ENCODE results near the gene ACAD10.

DNA sequence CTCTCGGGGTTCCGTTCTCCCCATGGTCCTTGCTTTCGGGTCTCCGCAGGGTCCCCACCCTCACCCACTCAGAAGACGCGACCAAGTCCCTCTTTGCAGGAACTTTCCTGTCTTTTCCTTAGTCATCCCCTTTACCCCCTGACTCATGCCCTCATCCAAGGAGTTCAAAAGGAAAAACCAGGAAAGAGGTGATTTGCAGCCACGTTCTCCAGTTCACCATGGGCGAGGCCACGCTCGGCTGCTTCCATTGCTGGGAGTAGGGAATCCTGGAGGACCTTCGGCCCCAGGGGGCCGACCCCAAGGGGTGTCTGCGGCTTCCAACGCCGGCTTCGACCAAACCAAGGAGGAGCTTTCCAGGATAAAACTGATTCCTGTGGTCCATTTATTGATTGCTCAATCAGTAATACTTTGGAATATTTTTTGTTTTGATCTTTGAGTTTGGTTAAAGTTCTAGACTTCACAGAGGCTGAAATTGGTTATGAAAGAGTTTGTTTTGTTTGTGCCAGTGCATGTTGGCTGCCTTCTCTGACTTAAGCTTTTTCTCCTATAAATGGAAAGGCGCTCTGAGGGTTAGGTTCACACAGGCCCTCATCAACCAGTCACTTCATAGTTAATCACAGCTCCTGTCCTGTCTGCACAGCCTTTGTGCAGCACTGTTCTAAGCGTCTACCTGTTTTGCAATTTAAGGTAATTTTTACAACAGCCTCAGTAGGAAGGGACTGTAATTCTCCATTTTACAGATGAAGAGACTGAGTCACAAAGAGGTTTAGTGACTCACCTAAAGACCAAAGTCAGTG is 81.7 kb downstream of the ACAD10 start:
- TF ChIP-seq POLR2A (IDR thresholded peaks at IDR 0.05) (no peak), POLR2AphosphoS5 (IDR thresholded peaks at IDR 0.05) (no peak)
- TF ChIP-seq, protein P1, sequence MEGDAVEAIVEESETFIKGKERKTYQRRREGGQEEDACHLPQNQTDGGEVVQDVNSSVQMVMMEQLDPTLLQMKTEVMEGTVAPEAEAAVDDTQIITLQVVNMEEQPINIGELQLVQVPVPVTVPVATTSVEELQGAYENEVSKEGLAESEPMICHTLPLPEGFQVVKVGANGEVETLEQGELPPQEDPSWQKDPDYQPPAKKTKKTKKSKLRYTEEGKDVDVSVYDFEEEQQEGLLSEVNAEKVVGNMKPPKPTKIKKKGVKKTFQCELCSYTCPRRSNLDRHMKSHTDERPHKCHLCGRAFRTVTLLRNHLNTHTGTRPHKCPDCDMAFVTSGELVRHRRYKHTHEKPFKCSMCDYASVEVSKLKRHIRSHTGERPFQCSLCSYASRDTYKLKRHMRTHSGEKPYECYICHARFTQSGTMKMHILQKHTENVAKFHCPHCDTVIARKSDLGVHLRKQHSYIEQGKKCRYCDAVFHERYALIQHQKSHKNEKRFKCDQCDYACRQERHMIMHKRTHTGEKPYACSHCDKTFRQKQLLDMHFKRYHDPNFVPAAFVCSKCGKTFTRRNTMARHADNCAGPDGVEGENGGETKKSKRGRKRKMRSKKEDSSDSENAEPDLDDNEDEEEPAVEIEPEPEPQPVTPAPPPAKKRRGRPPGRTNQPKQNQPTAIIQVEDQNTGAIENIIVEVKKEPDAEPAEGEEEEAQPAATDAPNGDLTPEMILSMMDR (IDR thresholded peaks at IDR 0.05 in 8 of 11, conservative IDR thresholded peaks at IDR 0.05 in 3 of 11): no peak
